GM12891 (cell line): ENCODE results near the gene TIAM2.

Source experiments
- DNase-seq: peaks from one replicate; pipeline ENCODE4 v3.0.0; 2011; ENCODE audit warnings: low spot score; ENCODE audit not compliant: insufficient read length
- FAIRE-seq: peaks from 2 replicates; lab custom pipeline; 2011; peaks lifted over from hg19 to GRCh38; lab: Jason Lieb, UNC
- PAX5 ChIP-seq: IDR thresholded peaks from 2 replicates; pipeline ENCODE4 v1.6.1; 2011; ENCODE audit warnings: low read length, moderate library complexity, mild to moderate bottlenecking; ENCODE audit not compliant: insufficient read depth, severe bottlenecking
- POLR2A ChIP-seq: IDR thresholded peaks from 2 replicates; pipeline ENCODE4 v1.6.1; 2011; ENCODE audit warnings: low read depth, low read length, control low read depth
- POLR2AphosphoS5 ChIP-seq: IDR thresholded peaks from 2 replicates; pipeline ENCODE4 v1.6.1; 2011; ENCODE audit warnings: low read depth, low read length, control low read depth
- POU2F2 ChIP-seq: IDR thresholded peaks from 2 replicates; pipeline ENCODE4 v1.6.1; 2011; ENCODE audit warnings: low read depth, mild to moderate bottlenecking, control low read depth, low read length, moderate library complexity
- SPI1 ChIP-seq: IDR thresholded peaks from 2 replicates; pipeline ENCODE4 v1.6.1; 2011; ENCODE audit warnings: low read depth, low read length, control low read depth
- TAF1 ChIP-seq: IDR thresholded peaks from 2 replicates; pipeline ENCODE4 v1.6.1; 2011; ENCODE audit warnings: low read depth, low read length, control low read depth

The TIAM2 gene

GRCh38 chr6:155234167-155234566 lies 239.1 kb downstream of the TIAM2 start:
- no peak for TF ChIP-seq TAF1
- no peak for TF ChIP-seq SPI1
- no peak for TF ChIP-seq POLR2AphosphoS5
- TF ChIP-seq POLR2A = no peak
- no peak for TF ChIP-seq POU2F2
- TF ChIP-seq PAX5 = no peak
- no peak for FAIRE-seq
- DNase-seq = no peak

GRCh38 chr6:155234687-155235086 lies 239.6 kb downstream of the TIAM2 start:
- TF ChIP-seq SPI1 (no peak), POLR2A (no peak), TAF1 (no peak), POLR2AphosphoS5 (no peak)
- FAIRE-seq = no peak
- no peak for DNase-seq

- TF ChIP-seq POU2F2 = no peak
- TF ChIP-seq TAF1 = no peak
- no peak for TF ChIP-seq PAX5
- TF ChIP-seq SPI1 = no peak
- FAIRE-seq (no peak), DNase-seq (no peak)
These were observed 240.0 kb downstream of the TIAM2 start for GRCh38 chr6:155235087-155235486.

- no peak for FAIRE-seq
- TF ChIP-seq PAX5 = no peak
- no peak for TF ChIP-seq TAF1
- TF ChIP-seq POLR2A = no peak
- TF ChIP-seq POU2F2 = no peak
- no peak for TF ChIP-seq POLR2AphosphoS5
- TF ChIP-seq SPI1 = no peak
These were observed 242.5 kb downstream of the TIAM2 start for GRCh38 chr6:155237613-155238012.

GRCh38 chr6:155240905-155241600 lies 245.9 kb downstream of the TIAM2 start:
- no peak for FAIRE-seq
- DNase-seq = no peak
- TF ChIP-seq TAF1 (no peak), POU2F2 (no peak), POLR2AphosphoS5 (no peak), SPI1 (no peak)

More at GRCh38 chr6:155237613-155238012, 242.5 kb downstream of the TIAM2 start:
- no peak for DNase-seq

- TF ChIP-seq POLR2AphosphoS5 (no peak), POLR2A (no peak), POU2F2 (no peak), SPI1 (no peak), PAX5 (no peak), TAF1 (no peak)
- DNase-seq = no peak
- no peak for FAIRE-seq
These were observed 246.9 kb downstream of the TIAM2 start for GRCh38 chr6:155241966-155242365.

GRCh38 chr6:155244434-155244833 lies 249.3 kb downstream of the TIAM2 start:
- DNase-seq (no peak), FAIRE-seq (no peak)
- no peak for TF ChIP-seq POLR2AphosphoS5
- TF ChIP-seq SPI1 = no peak
- TF ChIP-seq PAX5 = no peak
- TF ChIP-seq POLR2A = no peak
- no peak for TF ChIP-seq POU2F2
- TF ChIP-seq TAF1 = no peak

- TF ChIP-seq TAF1 = no peak
- no peak for TF ChIP-seq SPI1
- TF ChIP-seq PAX5 = no peak
- TF ChIP-seq POLR2AphosphoS5 = no peak
- TF ChIP-seq POLR2A = no peak
- no peak for TF ChIP-seq POU2F2
- DNase-seq (no peak), FAIRE-seq (no peak)
These were observed 250.1 kb downstream of the TIAM2 start for GRCh38 chr6:155245193-155245592.

GRCh38 chr6:155245831-155246230 lies 250.7 kb downstream of the TIAM2 start:
- TF ChIP-seq POU2F2 = no peak
- TF ChIP-seq POLR2AphosphoS5 = no peak
- TF ChIP-seq POLR2A = no peak
- TF ChIP-seq SPI1 = no peak
- no peak for TF ChIP-seq TAF1
- TF ChIP-seq PAX5 = no peak
- FAIRE-seq (no peak), DNase-seq (no peak)

- no peak for TF ChIP-seq POLR2A
- TF ChIP-seq POLR2AphosphoS5 = no peak
- TF ChIP-seq TAF1 = no peak
- TF ChIP-seq PAX5 = no peak
- no peak for TF ChIP-seq SPI1
- no peak for TF ChIP-seq POU2F2
- FAIRE-seq (no peak), DNase-seq (no peak)
These were observed 251.7 kb downstream of the TIAM2 start for GRCh38 chr6:155246825-155247224.

GRCh38 chr6:155247618-155248007 lies 252.5 kb downstream of the TIAM2 start:
- FAIRE-seq = no peak

More at GRCh38 chr6:155247618-155248007, 252.5 kb downstream of the TIAM2 start:
- DNase-seq = no peak
- TF ChIP-seq POU2F2 = no peak
- TF ChIP-seq SPI1 = no peak
- no peak for TF ChIP-seq POLR2AphosphoS5
- no peak for TF ChIP-seq POLR2A
- no peak for TF ChIP-seq TAF1
- TF ChIP-seq PAX5 = no peak
